Measurements from ENCODE around the gene TEX22.

- TF ChIP-seq USF2 (CRISPR knock-in tag; IDR thresholded peaks at IDR 0.05) (no peak), CTCF (IDR thresholded peaks at IDR 0.05) (no peak), CBFB (CRISPR knock-in tag; IDR thresholded peaks at IDR 0.05; ENCODE audit: low read depth) (no peak), NFE2L1 (CRISPR knock-in tag; IDR thresholded peaks at IDR 0.05) (no peak), FOXP1 (CRISPR knock-in tag; IDR thresholded peaks at IDR 0.05; ENCODE audit: borderline replicate concordance) (no peak), E2F4 (CRISPR knock-in tag; IDR thresholded peaks at IDR 0.05; ENCODE audit: borderline replicate concordance, low read depth) (no peak)
These were observed 5.9 kb upstream of the TEX22 start for GRCh38 chr14:105392131-105393090.

All from WTC11 (cell line).